Endothelial cell of umbilical vein (primary cell): ENCODE measurements around the gene SCYL1. TPM values are rescaled to one million over a fixed set of nuclear protein-coding genes. Genes with fewer than 3 reads are reported as not detected.

Experiments used
- BruUV-seq: library from RNA; stranded (reverse); fragments of 400-500 nt; replicated peaks from 2 replicates; lab custom pipeline; 2021; lab: Mats Ljungman, UMichigan
- CTCF ChIA-PET: fragments of 300-600, 350-600 bp; sonication (Branson Sonifier 250); formaldehyde crosslinking; loops from one replicate; lab custom pipeline; 2021; ENCODE audit warnings: antibody characterized with exemption, inconsistent platforms; lab: Charles Lee
- POLR2A ChIA-PET: fragments of 300-600, 350-600 bp; sonication (Branson Sonifier 250); formaldehyde crosslinking; loops from one replicate; lab custom pipeline; 2021; ENCODE audit warnings: antibody characterized with exemption, inconsistent platforms; lab: Charles Lee
- DNase-seq: peaks from one replicate; pipeline ENCODE4 v3.0.0-alpha.2; 2011; ENCODE audit warnings: low read depth, low spot score
- FAIRE-seq: peaks from 2 replicates; lab custom pipeline; 2011; peaks lifted over from hg19 to GRCh38; lab: Jason Lieb, UNC
- H2AFZ ChIP-seq: 2 replicates; pipeline ENCODE4 v1.6.0; 2012; ENCODE audit warnings: low read depth, low read length, control low read depth, inconsistent platforms
- H3K27ac ChIP-seq: 2 replicates; pipeline ENCODE4 v1.5.1; 2011; ENCODE audit warnings: low read depth, mild to moderate bottlenecking, control low read depth, low read length, moderate library complexity; ENCODE audit not compliant: insufficient read depth
- H3K27me3 ChIP-seq, 2 experiments: 2 replicates each; pipeline versions ENCODE4 v1.6.0 to v1.6.1; 2011; ENCODE audit warnings: low read length in 2 of 2, mixed read lengths in 1 of 2; ENCODE audit not compliant: control insufficient read depth in 2 of 2, insufficient read depth in 2 of 2
- H3K36me3 ChIP-seq, 2 experiments: 2 replicates in 1 of 2; 3 replicates in 1 of 2; pipeline ENCODE4 v1.5.1; 2011; ENCODE audit warnings: low read length in 2 of 2, mild to moderate bottlenecking in 1 of 2, moderate library complexity in 1 of 2; ENCODE audit not compliant: control insufficient read depth in 2 of 2, insufficient read depth in 2 of 2; ENCODE audit errors: extremely low read depth in 1 of 2
- H3K4me1 ChIP-seq: 3 replicates; pipeline ENCODE4 v1.5.1; 2011; ENCODE audit warnings: mild to moderate bottlenecking, low read length; ENCODE audit not compliant: control insufficient read depth, insufficient read depth; ENCODE audit errors: extremely low read depth
- H3K4me2 ChIP-seq: 2 replicates; pipeline ENCODE4 v1.6.1; 2011; ENCODE audit warnings: low read length, control low read depth, mixed read lengths; ENCODE audit not compliant: insufficient read depth
- H3K4me3 ChIP-seq, 3 experiments: fragments of 200-600 bp in 1 of 3; sonication (generic), shearing (Covaris generic) in 1 of 3; replicated peaks in 1 of 3; 2 replicates each; pipeline ENCODE4 v1.5.1; 2011 to 2016; ENCODE audit warnings: control low read depth in 3 of 3, low read length in 3 of 3, mild to moderate bottlenecking in 2 of 3, inconsistent platforms in 1 of 3, low read depth in 1 of 3, moderate library complexity in 1 of 3; ENCODE audit not compliant: insufficient read depth in 1 of 3
- H3K79me2 ChIP-seq: 2 replicates; pipeline ENCODE4 v1.6.0; 2012; ENCODE audit warnings: low read length, inconsistent platforms; ENCODE audit not compliant: control insufficient read depth, insufficient read depth
- H3K9ac ChIP-seq: replicated peaks from 2 replicates; pipeline ENCODE3; 2011; ENCODE audit warnings: low read length, control low read depth; ENCODE audit not compliant: insufficient read depth; ENCODE audit errors: extremely low read depth
- H3K9me1 ChIP-seq: replicated peaks from 3 replicates; pipeline ENCODE4 v1.6.0; 2011; ENCODE audit warnings: mild to moderate bottlenecking, low read length; ENCODE audit not compliant: control insufficient read depth, insufficient read depth; ENCODE audit errors: extremely low read depth
- H3K9me3 ChIP-seq: replicated peaks from 2 replicates; pipeline ENCODE4 v1.5.1; 2012; ENCODE audit warnings: low read length, inconsistent platforms; ENCODE audit not compliant: control insufficient read depth, insufficient read depth
- H4K20me1 ChIP-seq: replicated peaks from 2 replicates; pipeline ENCODE3; 2011; ENCODE audit warnings: mild to moderate bottlenecking, low read length; ENCODE audit not compliant: control insufficient read depth, insufficient read depth; ENCODE audit errors: extremely low read depth
- CTCF ChIP-seq, 2 donors: IDR thresholded peaks; 1 replicate in 1 of 2; 2 replicates in 1 of 2; pipeline ENCODE4 v1.5.1; 2011; ENCODE audit warnings: low read length in 2 of 2, mild to moderate bottlenecking in 2 of 2, moderate library complexity in 2 of 2, control low read depth in 1 of 2, inconsistent platforms in 1 of 2, low read depth in 1 of 2; ENCODE audit not compliant: insufficient read depth in 1 of 2; ENCODE audit errors: extremely low read depth in 1 of 2
- EZH2 ChIP-seq: IDR thresholded peaks from 2 replicates; pipeline ENCODE4 v1.6.1; 2012; ENCODE audit warnings: borderline replicate concordance, low read depth, mild to moderate bottlenecking, moderate library complexity, low read length, inconsistent platforms; ENCODE audit not compliant: severe bottlenecking
- FOS ChIP-seq: IDR thresholded peaks from 2 replicates; pipeline ENCODE4 v1.6.1; 2011; ENCODE audit warnings: mild to moderate bottlenecking, low read length, moderate library complexity, borderline replicate concordance; ENCODE audit not compliant: insufficient read depth
- GATA2 ChIP-seq: IDR thresholded peaks from 2 replicates; pipeline ENCODE4 v1.7.0; 2011; ENCODE audit warnings: low read depth, mild to moderate bottlenecking, moderate library complexity, mixed read lengths, low read length; ENCODE audit not compliant: insufficient read length, insufficient read depth
- JUN ChIP-seq: IDR thresholded peaks from 2 replicates; pipeline ENCODE4 v1.6.1; 2011; ENCODE audit warnings: borderline replicate concordance, low read depth; ENCODE audit not compliant: insufficient read length, insufficient read depth
- MAX ChIP-seq: IDR thresholded peaks from 2 replicates; pipeline ENCODE4 v1.6.1; 2011; ENCODE audit not compliant: insufficient read depth, insufficient read length
- MYC ChIP-seq: IDR thresholded peaks from one replicate; pipeline ENCODE4 v1.6.1; 2011; ENCODE audit warnings: mild to moderate bottlenecking, low read depth, low read length
- POLR2A ChIP-seq: IDR thresholded peaks from 2 replicates; pipeline ENCODE4 v1.6.1; 2012; ENCODE audit warnings: low read depth, mild to moderate bottlenecking, control low read depth, low read length
- POLR2AphosphoS5 ChIP-seq: IDR thresholded peaks from 2 replicates; pipeline ENCODE4 v1.6.1; 2012; ENCODE audit warnings: low read depth, mild to moderate bottlenecking, control low read depth, low read length, moderate library complexity; ENCODE audit not compliant: insufficient read depth
- dilution Hi-C: fragments of 300-500 bp; cut with MboI; formaldehyde crosslinking; loops from one replicate; pipeline ENCODE4 v1.15.0; 2019; ENCODE audit warnings: low sequenced_read_pairs; ENCODE audit not compliant: extremely low pct_ligation_motif_present
- intact Hi-C: fragments of 100-400 bp; cut with micrococcal nuclease; formaldehyde crosslinking; loops from one replicate; pipeline ENCODE4 v1.10.0; 2022
- polyA plus RNA-seq, 4 experiments: library from polyadenylated mRNA; depleted of rRNA in 3 of 4; stranded (reverse) in 3 of 4; unstranded in 1 of 4; fragments of >200 nt; gene quantifications; 2 replicates each; pipeline versions ENCODE4 v1.2.1 to v1.2.3, GENCODE V29; 2011 to 2012; ENCODE audit warnings: missing spikeins in 1 of 4
- total RNA-seq: library from RNA; stranded (reverse); gene quantifications from 2 replicates; pipeline ENCODE4 v1.2.3, GENCODE V29; 2021

SCYL1 gene
- total and polyA plus RNA-seq, 2 donors (not counting 3 experiments of a cell fraction or from before 2014, with no cell fraction given): 88.2 to 126 TPM

- H3K9me3 ChIP-seq: no peaks in the 10 kb centered on the region
- no TSS peak for BruUV-seq
- H2AFZ ChIP-seq: no peak overlapping the region
- H3K36me3 ChIP-seq: no peaks in the 10 kb centered on the region
- H3K9me1 ChIP-seq: no peaks in the 10 kb centered on the region
- TF ChIP-seq JUN: no peak
- TF ChIP-seq GATA2: no peak
- TF ChIP-seq POLR2AphosphoS5: peak; percentile 96
- TF ChIP-seq MAX: no peak
- no peak for TF ChIP-seq EZH2
- no peak for TF ChIP-seq MYC
- no peak for TF ChIP-seq POLR2A
- peak; percentile 59 for TF ChIP-seq FOS
- TF ChIP-seq CTCF (IDR thresholded peaks at IDR 0.05; ENCODE audit: extremely low read depth in 1 of 2, insufficient read depth in 1 of 2, low read depth in 1 of 2, low read length in 2 of 2): peak; percentile 79 to 87
- intact Hi-C loops: loop anchor here (1.0 to 5.0 kb wide), 5 partner anchors 14 to 192 kb away; partner anchors contain the start of genes LTBP3, PCNX3 and SLC25A45
- peak overlapping the region in 2 of 3 experiments; percentile 31 to 65 for H3K4me3 ChIP-seq
- peak overlapping the region; percentile 68 for H3K4me2 ChIP-seq
- H3K27me3 ChIP-seq: no peaks in the 10 kb centered on the region
- DNase-seq (peak; percentile 96), FAIRE-seq (peak; percentile 97)
- dilution Hi-C loops: no loop called here
- CTCF ChIA-PET: interaction anchor here (1.8 to 9.7 kb wide), 3 partner anchors 16 to 33 kb away, joined by 10 to 167 read pairs (median 146); partner anchors contain the start of gene LTBP3
- H4K20me1 ChIP-seq: no peaks in the 10 kb centered on the region
- peaks cover 54% of the 10 kb centered on the region for H3K4me1 ChIP-seq
- H3K79me2 ChIP-seq: peaks cover 25% of the 10 kb centered on the region
- peak overlapping the region; percentile 45 for H3K27ac ChIP-seq
- POLR2A ChIA-PET: no interaction called here
- H3K9ac ChIP-seq: no peak overlapping the region
Measured at GRCh38 chr11:65574109-65574810, 49.4 kb downstream of the SCYL1 start.
